Measurements from ENCODE around the gene CDH13.

CDH13 gene

DNA sequence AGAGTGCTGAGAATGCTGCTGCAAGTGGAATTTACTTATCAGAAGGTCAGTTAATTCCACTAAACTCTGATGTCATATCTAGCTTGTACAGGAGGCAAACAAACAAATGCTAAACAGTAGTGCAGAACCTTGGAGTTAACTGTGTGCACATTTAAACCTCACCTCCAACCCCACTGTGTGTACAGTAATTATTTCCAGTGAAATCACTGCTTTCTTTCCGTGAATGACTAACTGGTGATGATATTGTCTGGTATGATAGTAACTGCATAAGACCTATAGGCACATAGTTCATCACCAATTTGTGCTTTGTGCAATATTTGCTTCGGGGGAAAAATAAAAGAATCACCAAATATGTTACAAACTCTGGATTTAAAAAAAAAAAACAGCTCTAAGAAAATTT lies 688.5 kb downstream of the CDH13 start:
- in situ Hi-C loops (cut with MboI; ENCODE audit: low sequenced_read_pairs): no loop called here

DNA sequence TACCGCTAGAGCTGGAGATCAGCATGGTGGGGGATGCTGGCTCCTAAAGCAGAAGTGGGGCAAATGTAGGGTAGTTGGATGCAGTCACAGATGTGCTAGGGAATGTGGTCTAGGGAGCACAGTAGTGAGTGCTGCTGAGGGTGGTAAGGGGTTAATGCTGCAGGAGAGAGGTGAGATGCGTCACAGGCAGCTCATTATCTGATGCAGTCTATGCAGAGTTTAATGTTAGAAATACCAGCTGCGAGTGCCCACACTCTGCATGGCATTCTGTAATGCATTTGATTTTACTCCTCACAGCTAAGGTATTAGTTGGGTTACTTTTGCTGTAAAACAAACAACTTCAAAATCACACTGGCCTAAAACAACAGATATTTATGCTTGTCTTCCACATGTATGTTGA lies 689.7 kb downstream of the CDH13 start:
- in situ Hi-C loops (cut with MboI; ENCODE audit: low sequenced_read_pairs): no loop called here

DNA sequence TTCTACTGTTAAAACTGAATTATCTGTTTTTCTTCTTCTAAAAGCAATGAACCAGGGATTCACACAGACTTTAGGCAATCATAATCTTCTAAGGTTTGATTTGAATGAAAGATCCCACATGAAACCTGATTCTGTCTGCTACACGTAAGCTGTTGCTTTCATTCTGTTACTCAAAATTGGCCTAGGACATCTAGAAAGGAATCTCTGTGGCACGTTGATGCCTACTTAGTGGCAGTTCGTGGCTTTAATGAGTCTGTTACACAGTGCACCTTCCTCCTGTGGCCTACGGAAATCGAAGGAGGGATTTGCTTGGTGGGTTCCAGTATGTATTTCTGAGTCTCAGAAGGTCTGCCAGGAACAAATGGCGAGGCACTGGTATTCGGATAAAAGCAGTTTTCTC lies 691.6 kb downstream of the CDH13 start:
- in situ Hi-C loops (cut with MboI; ENCODE audit: low sequenced_read_pairs): no loop called here

DNA sequence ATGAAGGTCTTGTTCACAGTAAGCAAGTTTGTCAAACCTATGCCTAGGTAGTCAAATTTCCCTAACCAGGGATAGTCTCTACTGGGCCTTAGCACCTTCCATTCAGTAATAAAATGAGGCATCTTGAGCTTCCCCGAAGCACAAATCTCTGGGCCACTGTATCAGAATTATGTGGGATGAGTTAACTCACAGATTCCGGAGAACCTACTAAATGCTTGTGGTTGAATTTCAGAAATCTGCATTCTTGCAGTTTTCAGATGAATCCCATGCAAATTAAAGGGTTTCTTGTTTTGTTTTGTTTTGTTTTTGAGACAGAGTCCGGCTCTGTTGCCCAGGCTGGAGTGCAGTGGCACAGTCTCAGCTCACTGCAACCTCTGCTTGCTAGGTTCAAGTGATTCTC lies 702.2 kb downstream of the CDH13 start:
- in situ Hi-C loops (cut with MboI; ENCODE audit: low sequenced_read_pairs): no loop called here

DNA sequence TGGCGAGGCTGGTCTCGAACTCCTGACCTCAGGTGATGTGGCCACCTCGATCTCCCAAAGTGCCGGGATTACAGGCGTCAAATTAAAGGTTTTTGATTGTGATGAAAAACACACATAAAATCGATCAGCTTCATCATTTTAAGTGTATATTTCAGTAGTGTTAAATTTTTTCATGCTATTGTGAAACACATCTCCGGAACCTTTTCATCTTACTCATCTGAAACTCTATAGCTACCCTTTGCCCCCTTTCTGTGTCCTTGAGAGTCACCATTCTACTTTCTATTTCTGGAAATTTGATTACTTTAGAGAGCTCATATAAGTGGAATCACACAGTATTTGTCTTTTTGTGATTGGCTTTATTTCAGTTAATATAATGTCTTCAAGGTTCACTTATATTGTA lies 702.7 kb downstream of the CDH13 start:
- in situ Hi-C loops (cut with MboI; ENCODE audit: low sequenced_read_pairs): no loop called here

DNA sequence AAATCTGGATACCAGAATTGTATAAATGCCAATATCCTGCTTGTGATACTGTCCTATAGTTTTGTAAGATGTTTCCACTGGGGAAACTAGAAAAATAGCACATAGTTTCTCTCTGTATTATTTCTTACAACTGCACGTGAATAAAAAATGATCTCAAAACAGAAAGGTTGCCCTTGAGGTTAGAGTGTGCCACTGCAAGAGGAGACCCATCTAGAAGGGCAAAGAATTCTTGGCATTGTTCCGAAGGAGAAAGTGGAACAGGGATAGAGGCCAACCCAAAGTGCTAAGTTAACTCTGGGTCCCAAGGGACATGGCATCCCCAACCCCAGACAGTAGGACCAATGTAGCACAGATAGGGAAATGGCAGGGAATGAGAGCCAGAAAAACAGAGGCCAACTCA lies 703.5 kb downstream of the CDH13 start:
- in situ Hi-C loops (cut with MboI; ENCODE audit: low sequenced_read_pairs): no loop called here

DNA sequence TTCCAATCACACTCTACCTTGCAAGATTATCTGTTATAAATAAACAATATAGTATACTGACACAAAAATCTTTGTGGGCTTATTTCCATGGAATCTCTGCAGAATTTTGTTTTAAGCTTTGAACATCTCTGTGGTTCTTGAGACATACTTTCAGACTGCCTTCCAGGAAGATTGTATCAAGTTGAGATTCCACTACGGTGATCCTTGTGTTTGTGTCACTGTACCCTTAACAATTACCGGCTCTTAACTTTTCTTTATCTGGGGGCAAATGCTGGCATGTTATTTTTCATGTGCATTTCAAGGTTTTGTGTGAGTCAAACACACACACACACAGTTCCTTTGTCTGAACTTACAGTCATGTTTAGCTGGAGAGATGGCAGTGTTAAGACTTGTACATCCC lies 708.3 kb downstream of the CDH13 start:
- in situ Hi-C loops (cut with MboI; ENCODE audit: low sequenced_read_pairs): no loop called here

DNA sequence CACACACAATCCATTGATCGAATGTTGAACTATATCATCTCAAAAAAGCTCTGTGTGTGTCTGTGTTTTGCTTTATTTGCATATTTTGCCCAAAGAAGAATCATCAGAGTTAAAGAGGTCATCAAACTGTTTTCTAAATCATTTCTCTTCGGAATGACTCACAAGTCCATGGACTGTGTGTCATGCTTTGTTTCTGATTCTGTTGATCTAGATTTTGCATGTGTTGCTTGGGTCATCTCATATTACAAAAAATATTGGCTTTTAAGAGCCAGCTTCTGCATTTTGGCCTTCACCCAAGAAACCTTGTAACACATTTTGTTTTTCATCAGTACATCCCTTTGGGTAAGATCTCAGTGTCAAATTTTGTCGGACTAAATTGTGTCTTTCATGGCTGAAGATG lies 709.8 kb downstream of the CDH13 start:
- in situ Hi-C loops (cut with MboI; ENCODE audit: low sequenced_read_pairs): no loop called here

DNA sequence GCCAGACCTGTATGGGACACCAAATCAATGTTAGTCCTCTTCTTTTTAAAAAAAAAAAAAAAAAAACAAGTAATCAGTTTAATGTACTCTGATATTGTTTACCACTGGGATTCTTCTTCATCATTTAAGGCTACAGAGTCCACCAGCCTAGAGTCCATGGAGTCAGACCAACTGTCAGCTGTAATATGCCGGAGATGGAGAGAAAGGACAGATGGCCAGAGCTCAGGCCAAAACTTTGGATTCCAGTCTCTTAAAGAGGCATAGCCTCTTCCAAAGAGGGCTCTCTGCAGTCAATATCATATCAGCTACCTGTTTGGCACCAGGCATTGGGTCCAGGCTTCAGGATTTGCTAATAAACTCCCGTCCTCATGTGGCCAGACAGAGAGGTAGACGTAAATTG lies 711.4 kb downstream of the CDH13 start:
- in situ Hi-C loops (cut with MboI; ENCODE audit: low sequenced_read_pairs): no loop called here

DNA sequence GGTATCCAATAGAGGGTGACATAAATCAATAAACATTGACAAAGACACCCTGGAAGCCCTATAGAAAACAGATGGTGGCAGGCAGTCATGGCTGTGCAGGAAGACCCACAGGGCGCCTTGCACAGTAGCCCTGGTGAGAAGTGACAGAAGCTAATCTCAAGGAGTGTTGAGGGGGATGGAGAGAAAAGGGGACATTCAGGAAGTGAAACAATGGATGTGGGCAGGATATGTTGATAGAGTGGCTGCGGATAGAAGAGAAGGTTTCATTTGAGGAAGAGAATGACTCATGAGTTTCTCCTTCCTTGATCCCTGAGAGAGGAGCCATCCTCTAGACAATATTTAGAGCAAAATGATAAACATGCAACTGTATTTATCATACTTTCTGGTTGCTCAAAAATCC lies 712.2 kb downstream of the CDH13 start:
- in situ Hi-C loops (cut with MboI; ENCODE audit: low sequenced_read_pairs): no loop called here

DNA sequence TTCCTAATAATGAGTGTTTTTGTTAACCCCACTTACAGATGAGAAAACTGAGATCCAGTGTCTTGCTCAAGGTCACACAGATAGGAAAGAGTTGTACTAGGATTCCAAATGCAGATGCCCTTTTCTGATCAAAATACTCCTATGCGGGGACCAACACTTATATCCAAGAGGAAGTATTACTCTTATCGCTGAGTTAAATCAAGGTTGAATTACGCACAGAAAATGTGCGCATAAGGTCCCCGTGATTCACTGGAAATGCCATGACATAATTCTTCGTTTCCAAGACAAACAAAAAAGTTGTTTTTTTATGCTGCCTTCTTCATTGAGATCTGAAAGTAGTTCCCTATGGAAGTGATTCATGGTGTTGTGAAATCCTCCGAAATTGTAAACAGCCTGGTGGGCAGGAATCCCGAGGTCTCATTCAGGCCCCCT lies 717.2 kb downstream of the CDH13 start:
- in situ Hi-C loops (cut with MboI; ENCODE audit: low sequenced_read_pairs): no loop called here

DNA sequence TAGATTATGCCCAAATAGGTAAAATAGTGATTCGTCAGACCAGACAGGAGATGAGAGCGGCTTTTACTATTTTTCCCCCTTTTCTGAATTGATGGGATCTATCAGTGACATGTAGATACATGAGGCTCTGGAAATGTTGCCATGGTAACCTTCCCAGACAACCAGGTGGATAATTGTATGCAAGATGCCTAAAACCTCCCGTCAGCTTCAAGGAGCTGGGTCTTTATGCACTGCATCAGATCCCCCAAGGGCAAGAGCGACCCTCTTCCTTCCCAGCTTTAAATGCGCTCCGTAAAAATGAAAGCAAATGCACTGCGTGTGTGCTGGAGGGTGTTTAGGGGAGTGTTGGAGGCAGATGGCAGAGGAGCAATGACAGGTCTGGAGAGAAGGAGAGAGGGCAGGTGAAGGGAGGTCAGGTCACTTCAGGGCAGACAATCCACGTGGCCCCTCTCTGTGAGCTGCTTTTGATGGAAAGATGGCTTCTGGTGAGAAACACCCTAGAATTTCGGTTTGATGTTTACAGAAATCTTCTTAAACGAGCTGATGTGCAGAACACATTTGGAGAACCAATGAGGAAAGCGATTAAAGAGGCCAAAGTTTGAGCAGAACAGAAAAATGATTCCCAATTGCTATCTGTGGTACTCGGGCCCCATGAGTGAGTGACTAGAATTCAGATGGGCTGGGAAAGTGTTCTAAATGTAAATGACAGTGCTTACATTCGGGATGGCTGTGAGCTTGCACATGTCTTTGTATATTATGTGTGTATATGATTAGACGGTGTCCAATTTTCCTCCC lies 719.3 kb downstream of the CDH13 start:
- in situ Hi-C loops (cut with MboI; ENCODE audit: low sequenced_read_pairs): no loop called here

DNA sequence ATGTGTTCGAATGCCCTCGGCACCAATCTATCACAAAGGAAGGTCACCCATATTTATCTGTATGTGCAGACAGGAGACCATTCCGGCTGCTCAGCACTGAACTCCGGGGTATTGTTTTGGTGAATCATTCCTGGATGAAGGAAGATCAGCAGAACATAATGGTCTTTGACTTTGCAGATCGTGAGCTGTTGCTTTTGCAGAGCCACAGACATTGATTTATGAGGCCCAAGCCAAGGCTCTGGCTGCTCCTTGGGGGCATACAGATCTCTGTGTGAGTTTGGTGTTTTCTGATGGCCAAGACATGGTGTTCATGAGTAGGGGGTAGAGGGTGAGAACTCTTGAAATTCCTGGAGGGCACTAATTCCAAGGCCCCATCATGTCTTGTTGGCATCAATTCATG lies 722.2 kb downstream of the CDH13 start:
- in situ Hi-C loops (cut with MboI; ENCODE audit: low sequenced_read_pairs): no loop called here

DNA sequence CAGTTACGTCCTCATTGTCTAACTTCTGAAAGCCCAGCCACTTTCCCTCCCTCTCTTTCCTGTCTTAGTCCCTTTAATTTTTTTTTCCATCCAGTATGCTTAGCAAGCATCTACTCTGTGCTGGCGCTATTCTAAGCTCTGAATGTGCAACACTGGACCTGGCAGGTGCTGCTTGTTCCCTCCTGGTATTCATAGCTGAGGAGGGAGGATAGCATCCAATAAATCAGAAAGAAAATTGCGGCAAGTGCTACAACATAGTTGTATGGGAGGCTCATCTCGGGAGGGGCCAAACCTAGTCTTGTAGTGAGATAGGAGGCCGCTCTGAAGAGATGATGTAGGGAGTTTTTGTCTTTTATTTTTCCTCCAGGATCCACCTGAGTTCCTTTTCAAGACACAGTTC lies 723.7 kb downstream of the CDH13 start:
- in situ Hi-C loops (cut with MboI; ENCODE audit: low sequenced_read_pairs): no loop called here

DNA sequence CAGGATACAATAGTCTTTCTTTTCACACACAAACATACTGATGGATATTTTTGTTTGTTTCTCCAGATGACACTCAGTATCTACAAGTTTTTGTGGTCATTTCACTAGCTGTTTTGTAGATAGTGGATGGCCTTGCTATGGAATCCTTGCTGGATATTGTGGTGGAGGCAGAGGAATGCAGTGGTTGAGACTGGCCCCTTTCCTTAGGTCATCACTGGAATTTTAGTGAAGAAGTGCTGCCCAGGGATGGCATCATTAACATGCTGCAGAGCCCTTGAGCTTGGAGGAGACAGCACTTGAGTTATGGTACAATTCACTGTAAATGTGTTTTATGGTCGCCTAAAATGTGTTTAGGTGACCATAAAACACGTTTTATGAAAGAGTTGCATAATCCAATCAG lies 725.1 kb downstream of the CDH13 start:
- in situ Hi-C loops (cut with MboI; ENCODE audit: low sequenced_read_pairs): no loop called here

DNA sequence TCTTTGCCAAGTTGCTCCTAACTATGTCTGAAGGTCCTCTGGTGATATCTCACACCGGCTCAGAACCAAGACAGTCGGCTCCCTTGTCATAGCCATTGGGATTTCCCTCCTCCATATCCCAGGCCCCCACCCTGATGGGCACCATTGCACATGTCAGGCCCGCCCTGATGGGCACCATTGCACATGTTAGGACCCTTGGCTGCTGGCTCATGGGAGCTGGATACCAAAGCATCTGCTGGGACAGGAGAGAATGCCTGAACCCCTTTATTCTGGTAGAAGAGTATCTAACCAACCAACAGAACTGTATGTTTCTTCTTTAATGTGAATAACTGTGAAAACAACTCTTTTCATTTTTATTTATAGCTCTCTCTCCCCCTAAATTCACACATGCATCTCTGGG lies 726.5 kb downstream of the CDH13 start:
- in situ Hi-C loops (cut with MboI; ENCODE audit: low sequenced_read_pairs): no loop called here

DNA sequence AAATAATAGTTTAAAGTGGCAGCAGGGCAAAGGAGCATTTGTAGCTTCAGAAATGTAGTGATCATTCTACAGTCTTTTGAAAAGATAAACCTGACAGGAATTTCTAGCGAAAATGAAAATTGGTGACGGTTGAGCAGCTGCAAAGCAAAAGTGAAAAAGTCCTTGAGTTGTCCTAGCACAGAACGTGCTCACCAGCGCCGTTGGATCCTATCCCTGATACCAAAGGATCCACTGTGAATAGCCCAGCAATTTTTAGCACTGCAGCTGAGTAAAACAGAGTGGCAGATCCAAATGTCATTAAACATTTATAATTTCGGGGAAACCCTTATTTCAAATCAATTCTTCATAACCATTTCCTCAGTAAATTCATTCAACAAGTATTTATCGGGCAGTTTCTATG lies 727.2 kb downstream of the CDH13 start:
- in situ Hi-C loops (cut with MboI; ENCODE audit: low sequenced_read_pairs): no loop called here

DNA sequence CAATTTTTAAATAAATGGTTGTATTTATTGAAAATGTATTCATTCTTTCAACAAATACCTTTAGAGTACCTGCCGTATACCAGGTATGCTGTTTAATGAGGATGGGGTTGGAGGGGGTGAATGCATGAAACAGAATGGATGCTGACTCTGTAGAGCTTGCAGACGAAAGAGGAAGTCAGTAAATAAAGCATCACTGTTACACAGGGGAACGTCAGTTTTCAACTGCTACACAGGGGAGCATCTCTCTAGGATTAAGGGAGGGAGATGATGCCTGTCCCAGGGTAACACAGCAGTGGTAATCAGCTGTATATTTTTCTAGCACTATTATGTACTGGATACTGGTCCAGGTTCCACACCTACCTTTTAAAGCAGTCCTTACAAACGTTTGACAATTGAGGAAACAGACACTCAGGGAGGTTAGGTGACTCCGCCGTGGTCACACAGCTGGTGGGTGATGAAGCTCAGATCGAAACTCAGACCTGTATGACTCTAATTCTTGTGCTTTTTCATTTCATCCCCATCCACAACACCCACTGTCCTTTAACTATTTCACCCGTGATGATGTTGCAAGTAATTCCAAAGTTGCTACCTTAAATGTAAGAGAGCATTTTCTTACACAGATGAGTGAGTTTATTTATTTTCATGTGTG lies 728.9 kb downstream of the CDH13 start:
- in situ Hi-C loops (cut with MboI; ENCODE audit: low sequenced_read_pairs): no loop called here

DNA sequence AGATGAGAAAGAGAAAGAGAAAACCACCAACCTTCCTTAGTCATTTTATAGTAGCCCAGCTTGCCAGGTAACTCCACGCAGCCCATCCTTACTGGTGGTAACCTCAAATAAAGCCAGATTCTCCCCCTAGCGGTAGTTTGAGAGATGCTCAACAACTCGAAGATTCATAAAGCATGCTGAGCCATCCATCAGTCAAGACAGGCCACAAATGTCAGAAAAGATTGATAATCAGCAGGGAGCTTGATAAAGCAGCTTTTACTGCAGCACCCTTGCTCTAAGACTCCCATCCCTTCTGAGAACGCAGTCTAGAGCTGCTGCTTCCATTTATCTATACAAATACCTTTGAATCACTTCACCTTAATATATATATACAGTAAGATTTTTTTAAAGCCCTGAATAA lies 729.5 kb downstream of the CDH13 start:
- in situ Hi-C loops (cut with MboI; ENCODE audit: low sequenced_read_pairs): no loop called here

DNA sequence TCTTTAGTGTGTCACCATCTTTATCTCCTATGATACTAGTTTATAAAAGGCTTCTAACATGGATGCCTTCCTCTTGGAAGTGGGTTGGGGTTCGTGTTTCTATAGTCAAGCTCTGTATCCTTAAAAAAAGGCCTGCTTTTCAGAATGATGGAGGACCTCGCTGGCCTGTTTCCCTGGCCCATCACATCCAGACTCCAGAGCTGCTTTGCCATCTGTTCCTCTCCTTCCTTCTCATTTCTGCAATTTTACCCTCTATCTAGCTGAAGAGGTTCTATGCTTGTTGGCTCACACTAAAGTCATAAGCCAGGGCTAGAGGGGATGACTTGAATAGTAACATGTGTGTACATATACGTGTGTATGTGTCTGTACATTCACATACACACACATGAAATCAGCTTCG lies 730.2 kb downstream of the CDH13 start:
- in situ Hi-C loops (cut with MboI; ENCODE audit: low sequenced_read_pairs): no loop called here

DNA sequence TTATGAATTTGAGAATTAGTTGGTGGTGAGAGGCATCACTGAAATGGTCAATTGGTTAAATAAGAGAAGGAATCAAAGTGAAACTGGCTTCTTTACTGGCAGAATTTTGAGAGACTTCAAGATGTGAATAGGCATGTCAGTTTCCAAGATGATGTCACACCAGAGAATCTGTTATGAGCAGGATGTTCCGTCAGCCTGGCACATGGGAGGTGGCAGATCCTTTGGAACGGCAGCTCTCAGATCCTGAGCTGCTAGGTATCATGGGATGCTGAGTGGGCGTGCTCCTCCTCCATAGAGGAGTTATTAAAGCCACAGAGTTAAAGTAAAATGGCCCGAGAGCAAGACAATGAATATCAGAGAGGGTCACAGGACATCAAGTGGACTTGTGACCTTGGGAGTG lies 736.8 kb downstream of the CDH13 start:
- in situ Hi-C loops (cut with MboI; ENCODE audit: low sequenced_read_pairs): no loop called here

DNA sequence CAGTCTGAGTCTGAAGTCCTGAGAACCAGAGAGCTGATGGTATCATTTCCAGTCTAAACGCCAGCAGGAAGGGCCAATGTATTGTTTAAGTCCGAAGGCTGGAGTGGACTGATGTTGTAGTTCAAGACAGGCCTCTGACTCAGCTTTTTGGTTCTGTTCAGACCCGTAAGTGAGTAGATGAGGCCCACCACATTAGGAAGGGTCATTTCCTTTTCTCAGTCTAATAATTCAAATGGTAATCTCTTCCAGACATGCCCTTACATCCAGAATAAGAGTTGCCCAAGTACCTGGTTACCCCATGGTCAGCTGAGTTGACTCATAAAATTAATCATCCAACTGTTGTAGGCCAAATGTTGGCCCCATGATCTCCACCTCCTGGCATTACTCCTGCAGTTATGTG lies 738.4 kb downstream of the CDH13 start:
- in situ Hi-C loops (cut with MboI; ENCODE audit: low sequenced_read_pairs): no loop called here

DNA sequence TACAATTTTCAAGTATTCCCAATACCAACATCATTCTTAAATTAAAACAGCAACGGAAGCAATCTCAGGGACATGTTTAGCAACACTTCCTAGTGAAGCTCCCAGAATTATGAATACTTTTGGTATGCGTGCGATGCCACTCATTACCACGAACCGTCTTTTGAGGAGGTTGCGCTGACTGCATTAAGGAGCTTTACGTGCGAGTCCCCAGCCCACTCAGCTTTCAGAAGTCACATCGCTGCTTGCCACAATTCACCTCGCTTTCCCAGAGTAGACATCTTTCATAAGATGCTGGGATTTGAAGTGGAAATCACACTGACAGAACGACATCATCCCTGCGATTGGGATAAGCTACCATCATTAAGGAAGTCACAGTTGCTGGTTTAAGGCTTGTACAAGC lies 739.5 kb downstream of the CDH13 start:
- in situ Hi-C loops (cut with MboI; ENCODE audit: low sequenced_read_pairs): no loop called here
